ENCODE data around the gene HDAC5.

The HDAC5 gene

DNA sequence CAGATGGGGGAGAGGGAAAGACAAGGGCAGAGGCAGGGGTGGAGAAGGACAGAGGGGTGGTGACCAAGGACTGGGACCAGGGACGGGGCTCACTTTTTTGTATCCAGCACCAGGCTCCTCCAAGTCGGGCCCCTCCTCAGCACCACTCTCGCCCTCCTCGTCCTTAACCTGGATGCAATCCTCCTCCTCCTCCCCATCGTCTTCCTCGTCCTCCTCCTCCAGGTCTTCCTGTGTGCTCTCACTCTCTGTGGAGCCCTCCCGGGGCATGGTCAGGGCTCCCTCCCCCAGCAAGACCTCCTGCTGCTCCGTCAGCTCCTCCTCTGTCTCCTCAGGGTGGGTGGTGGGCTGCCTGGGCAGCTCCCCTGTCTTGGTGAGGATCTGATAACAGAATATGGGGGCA is 36.1 kb downstream of the HDAC5 start:
- DNase-seq (ENCODE audit: low read depth in 2 of 2) = no peak

DNA sequence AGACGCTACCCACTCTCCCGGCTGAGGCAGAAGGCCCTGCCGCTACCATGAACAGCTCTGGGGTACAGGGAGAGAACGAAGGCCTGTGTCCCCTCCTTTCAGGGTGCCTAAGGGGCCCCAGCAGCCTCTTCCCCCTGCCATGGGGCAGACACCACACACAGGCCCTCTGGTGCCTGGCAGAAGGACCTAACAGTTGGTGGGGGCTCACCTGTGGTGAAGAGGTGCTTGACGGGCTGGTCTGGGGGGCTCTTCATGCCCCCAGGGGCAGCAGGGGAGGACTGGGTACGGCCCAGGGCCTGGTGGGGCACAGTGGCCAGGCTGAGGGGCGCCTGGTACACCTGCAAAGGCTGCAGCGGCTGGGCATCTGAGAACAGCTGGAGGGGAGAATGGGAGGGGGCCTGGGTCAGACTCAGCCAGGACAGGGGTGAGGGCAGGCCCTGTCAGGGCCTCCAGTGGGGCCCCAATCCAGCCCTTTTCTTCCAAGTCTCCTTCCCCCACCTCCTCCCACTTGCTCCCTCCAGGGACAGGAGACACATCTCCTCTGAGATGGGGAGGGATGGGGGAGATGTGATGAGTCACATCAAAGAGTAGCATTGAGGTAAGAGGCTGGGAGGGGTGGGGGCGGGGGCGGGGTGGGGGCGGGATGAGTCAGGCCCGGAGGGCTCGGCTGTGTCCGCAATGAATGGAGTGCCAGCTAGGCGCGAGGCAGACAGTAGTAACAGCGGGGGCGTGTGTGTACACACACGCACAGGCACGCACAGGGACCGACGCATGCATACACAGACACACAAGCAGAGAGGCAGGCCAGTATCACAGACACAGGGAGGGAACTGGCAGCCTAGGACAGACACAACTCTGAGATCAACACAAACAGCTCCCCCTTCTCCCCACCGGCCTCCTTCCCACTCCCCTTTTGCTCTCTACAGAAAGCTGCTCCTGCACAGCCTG is 36.8 kb downstream of the HDAC5 start:
- DNase-seq (ENCODE audit: low read depth in 2 of 2) = peak in 1 of 2 donors; percentile 32

DNA sequence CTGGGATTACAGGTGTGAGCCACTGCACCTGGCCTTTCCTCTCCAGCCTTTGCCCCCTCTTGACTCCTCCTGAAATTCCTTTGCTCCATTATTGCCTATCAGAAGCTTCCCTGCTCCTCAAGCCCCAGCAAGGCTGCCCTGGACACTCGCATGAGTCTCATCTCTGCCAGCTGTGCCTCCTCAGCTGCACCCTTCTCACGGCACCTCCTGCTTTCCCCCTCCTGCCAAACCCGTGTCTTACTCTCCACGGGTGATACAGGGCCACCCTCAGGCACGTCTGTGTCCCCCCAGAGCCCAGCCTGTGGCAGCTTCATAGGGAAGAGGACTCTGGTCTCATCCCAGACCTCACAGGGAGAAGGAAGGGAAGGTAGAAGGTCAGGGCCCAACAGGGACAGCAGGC is 37.5 kb downstream of the HDAC5 start:
- DNase-seq (ENCODE audit: low read depth in 2 of 2) = no peak

DNA sequence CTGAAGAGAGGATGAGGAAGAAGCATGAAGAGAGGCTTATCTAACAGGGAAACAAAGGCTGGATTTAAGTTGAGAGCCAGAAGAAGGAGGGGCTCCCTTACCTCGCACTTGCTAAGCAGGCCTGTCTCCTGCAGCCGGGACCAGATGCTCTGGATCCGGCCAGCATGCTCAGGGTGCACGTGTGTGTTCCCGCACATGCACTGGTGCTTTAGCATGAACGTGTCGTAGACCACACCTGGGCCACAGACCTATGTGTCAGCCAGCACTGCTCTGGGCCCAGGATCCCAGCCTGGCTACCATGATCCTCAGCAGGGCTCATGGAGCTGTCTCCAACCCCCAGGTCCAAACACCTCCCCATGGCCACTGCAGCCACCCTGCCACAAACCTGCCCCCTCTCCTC is 38.5 kb downstream of the HDAC5 start:
- DNase-seq (ENCODE audit: low read depth in 2 of 2) = no peak

DNA sequence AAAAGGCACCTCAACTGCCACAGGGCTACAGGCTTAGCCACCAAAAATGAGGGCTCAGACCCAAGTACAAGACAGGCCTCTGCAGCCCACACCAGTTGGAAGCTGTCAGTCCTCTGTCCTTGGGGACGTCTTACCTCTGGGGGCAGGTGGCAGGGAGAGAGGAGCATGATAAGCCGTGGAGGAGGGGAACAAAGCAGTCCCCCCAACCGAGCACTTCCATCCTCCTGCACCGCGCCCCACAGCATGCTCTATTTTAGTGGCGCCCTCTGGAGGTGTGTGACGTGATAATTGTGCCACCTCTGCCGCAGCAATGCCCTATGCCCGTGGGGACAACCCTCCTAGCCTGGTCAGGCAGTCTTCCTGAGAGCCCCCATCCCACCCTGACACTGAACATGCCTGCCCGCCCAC is 39.3 kb downstream of the HDAC5 start:
- peak; percentile 32 to 40 for DNase-seq (ENCODE audit: low read depth in 2 of 2)

DNA sequence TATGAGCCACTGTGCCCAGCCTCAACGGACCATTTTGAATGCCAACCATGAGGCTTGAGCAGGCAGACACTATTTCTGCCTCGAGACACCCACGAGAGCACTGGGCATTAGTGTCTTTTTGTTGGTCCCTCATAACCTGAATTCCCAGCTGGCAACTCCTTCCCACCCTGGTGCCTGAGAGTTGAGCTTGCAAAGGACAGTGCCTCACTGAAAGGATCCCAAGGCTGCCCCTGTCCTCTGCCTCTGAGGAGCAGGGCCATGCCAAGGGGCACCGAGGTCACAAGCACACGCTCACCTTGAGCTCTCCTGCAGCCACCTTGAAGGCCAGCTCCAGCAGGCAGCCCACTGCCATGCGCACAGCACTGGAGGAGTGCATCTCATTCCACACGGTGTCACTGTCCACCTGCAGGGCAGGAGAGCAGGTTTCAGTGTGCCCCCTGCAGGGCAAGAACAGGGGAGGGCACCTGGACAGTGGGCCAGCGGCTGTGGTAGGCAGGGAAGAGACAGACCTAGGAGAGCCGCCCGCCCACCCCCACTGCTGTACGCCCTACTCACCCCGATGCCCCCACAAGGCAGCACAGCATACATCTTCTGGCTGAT is 40.1 kb downstream of the HDAC5 start:
- DNase-seq (ENCODE audit: low read depth in 2 of 2) = no peak

DNA sequence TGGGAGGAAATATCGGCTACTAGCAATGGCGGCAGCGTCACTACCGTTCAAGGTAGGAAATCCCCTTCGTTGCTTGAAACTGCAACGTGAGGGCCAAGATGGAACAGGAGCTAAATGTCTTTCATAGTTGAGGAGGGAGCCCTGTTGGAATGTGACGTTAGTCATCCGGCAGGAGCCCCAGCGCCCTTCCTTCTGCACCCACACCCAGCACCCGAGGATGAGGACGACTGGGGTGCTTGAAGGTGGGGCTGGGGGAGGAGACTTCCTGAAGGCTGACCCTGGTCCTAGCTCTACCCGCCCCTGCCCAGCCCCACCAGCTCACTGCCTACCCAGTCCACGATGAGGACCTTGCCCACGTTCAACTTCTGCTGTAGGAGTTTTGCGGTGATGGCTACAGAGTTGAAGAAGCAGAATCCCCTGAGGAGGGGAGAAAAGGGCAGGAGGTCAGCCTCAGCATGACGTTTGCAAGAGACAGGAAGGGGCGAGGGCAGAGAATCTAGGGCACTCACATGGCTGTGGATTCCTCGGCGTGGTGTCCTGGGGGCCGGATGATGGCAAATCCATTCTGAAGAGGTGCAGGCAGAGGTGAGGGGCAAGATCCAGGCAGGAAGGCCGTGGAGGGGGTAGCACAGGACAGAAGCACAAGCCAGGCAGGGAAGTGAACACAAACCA is 41.0 kb downstream of the HDAC5 start:
- no peak for DNase-seq (ENCODE audit: low read depth in 2 of 2)

DNA sequence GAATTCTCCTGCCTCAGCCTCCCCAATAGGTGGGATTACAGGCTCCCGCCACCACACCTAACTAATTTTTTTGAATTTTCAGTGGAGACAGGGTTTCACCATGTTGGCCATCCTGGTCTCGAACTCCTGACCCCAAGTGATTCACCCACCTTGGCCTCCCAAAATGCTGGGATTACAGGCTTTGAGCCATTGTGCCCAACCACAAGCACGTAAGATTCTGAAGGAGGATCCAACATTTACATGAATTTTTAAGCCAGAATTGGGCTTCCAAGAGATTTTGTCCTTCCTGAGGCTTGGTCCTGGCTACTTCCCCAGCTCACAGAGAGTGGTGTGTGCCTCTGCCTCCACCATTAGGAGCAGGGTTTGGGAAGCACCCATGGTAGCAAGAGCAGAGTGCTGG is 41.8 kb downstream of the HDAC5 start:
- no peak for DNase-seq (ENCODE audit: low read depth in 2 of 2)

DNA sequence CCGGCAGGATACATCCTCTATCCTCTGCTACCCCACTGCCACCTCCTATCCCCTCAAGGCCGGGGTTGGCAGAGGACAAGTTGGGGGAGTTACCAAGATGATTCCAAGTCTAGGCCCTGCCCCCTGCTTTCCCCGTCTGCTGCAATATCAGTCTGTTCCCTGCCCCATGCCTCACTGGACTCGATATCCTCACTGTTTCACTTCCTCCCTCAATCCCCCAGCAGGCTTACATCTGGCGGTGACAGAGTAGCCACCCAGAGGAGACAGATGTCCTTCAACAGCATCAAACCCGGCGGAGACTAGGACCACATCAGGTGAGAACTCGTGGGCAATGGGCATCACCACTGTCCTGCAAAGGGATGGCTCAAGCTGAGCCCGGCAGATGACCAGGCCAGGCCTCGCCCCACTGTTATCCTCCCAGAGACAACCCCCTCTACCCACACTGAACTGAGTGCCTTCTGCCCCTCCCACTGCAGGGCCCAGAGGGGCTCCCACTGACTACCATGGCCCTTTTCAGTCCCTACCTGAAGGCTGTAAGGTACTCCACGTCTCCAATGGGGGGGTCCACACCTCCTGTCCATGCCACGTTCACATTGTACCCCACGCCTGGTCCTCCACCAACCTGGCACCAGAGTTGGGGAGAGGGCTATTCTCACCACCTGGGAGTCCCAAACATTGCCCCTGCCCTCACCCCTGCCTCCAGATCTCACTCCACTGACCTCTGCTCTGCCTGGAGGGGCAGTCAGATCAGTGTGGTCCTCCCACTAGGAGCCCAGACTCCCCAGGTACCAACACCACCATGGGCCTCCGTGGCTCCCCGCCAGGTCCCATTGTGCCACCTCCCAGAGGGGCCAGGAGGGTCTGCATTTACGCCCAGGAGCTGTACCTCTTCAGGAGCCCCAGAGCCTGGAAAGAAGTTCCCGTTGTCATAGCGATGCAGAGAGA is 43.3 kb downstream of the HDAC5 start:
- no peak for DNase-seq (ENCODE audit: low read depth in 2 of 2)

DNA sequence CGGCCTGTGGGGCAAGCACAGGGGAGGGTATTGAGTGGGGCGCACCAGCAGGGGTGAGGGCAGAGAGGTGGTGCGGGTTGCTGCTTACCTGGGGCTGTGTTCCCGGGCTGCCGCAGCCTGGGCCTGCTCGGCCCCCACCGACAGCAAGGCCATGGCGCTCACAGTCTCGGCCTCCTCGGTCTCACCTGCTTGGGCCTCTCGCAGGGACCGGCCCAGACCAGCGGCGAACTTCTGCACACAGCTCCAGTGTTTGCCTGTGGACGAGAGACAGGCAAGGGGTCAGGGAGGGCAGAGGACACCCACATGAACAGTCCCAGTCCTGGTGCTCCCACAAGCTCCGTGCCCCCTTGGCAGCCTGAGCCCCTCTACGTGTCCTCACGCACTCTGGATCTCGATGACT is 45.0 kb downstream of the HDAC5 start:
- no peak for DNase-seq (ENCODE audit: low read depth in 2 of 2)

DNA sequence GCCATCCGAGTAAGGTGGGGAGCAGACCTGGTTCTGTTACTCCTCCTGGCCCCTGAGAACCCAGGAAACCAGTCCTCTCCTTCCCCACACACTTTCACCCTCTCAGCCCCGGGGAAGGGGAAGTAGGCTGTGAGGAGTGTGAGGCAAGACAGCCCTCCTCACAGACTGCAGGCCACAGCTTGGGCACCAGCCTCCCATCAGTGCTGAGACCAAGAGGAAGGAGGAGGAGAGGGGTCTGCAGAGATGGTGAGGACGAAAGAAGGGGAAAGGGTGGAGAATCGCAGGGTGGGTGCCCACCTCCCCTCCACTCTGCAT is 45.9 kb downstream of the HDAC5 start:
- no peak for DNase-seq (ENCODE audit: low read depth in 2 of 2)

DNA sequence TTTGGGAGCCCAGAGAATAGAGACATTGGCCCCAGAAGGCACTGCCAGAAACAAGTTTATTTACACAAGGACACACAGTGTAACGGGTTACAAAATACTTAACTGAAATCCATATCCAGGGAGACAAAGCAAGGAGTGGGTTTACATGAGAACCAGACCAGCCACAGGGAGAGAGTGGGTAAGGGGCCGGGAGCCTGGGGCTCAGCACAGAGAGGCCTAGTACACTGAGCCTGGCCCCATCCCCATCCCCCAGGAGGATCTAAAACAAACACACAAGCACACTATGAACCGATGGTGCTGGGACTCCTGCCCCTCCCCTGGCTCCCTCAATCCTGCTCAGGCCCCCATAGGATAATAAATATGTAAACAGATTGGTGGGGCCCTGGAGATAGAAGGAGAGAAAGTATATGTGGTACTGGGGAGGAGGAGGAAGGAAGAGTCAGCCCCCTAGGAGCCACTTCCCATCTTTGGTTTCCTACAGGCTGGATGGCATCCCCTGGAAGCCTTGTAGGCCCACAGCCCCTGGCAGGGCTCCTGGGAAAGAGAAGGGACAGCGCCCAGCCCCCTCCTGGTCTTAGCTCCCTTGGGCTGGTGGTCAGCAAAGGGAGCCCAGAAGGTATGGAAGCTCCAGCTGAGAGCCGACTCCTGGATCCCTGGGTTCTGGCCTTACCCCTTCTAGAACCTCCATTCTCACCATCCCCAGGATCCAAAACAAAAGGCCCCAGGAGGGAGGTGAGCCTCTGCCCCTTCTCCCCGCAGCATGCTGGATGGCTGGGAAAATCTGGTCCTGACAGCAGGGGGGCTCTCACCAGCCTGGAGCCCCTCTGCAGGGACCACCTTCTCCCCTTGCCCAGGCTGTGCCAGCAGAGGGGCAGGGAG is 46.5 kb downstream of the HDAC5 start:
- DNase-seq (ENCODE audit: low read depth in 2 of 2) = no peak

DNA sequence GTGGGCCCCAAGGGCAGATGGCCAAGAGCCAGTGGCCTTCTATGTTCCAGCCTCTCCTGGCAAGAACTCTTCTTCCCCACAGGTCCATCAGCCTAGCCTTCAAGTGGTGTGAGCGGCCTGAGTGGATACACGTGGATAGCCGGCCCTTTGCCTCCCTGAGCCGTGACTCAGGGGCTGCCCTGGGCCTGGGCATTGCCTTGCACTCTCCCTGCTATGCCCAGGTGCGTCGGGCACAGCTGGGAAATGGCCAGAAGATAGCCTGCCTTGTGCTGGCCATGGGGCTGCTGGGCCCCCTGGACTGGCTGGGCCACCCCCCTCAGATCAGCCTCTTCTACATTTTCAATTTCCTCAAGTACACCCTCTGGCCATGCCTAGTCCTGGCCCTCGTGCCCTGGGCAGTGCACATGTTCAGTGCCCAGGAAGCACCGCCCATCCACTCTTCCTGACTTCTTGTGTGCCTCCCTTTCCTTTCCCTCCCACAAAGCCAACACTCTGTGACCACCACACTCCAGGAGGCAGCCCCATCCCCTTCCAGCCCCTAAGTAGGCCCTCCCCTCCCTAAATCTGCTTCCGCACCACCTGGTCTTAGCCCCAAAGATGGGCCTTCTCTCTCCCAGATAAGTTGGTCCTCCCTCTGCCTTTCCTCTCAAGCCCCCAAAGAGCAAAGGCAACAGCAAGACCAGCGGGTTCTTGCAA is 47.7 kb downstream of the HDAC5 start:
- no peak for DNase-seq (ENCODE audit: low read depth in 2 of 2)

DNA sequence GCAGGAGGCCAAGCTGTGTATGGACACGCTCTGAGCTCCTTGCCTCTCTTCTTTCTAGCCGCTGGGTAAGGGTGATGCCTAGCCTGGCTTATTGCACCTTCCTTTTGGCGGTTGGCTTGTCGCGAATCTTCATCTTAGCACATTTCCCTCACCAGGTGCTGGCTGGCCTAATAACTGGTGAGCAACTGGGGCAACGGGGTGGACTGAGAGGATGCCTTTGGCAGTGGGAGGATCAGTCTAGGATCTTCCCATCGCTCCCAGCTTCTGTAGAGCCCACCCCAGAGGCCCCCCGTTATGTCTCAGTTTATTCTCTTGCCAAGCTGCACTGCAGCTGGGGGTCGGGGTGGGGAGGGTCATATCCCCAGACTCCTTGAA is 48.5 kb downstream of the HDAC5 start:
- DNase-seq (ENCODE audit: low read depth in 2 of 2) = no peak

DNA sequence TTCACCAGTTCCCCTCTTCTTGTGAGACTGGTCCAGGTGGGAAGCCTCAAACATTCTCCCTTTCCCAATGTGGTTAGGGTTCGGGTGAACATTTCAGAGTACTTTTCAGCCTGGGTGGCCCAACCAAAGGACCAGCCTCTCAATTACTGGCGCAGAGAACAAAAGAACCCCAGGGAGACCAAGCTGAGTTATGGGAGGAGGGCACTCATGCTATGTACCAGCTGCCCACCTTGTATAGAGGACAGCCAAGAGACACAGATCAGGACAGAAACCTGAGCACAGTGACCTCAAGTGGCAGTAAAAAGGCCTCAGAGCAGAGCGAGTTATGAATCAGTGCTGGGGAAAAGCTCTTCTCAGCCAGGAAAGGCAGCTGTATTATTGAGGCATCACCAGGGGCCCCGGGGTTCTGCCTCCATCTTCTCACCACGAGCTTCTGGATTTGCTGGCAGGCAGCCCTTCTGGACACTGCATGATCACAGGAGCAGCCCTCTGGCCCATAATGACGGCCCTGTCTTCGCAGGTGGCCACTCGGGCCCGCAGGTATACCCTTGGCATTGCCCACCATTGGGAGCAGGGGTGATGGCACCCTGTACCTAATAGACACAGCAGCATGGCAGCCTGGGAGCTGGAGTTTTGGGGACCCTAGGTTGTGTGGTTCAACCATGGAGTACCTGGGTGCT is 49.1 kb downstream of the HDAC5 start:
- DNase-seq (ENCODE audit: low read depth in 2 of 2) = no peak

DNA sequence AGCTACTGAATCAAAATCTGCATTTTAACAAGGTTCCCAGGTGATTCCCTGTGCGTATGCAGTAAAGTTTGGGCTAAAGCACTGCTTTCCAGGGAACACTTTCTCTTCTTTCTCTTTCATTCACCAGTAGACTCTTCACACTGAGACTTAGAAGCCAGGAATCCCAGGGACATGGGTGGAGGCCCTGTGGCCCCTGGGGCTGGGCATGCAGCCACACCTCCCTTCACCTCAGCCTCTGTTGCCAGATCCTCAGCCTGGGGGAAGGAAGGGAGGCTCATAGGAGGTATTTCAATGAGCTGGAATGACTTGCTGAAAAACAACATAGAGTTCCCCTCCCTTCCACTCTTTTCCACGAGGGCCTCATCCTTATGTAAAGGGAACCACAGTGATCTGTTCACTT is 51.7 kb downstream of the HDAC5 start:
- DNase-seq (ENCODE audit: low read depth in 2 of 2) = no peak

DNA sequence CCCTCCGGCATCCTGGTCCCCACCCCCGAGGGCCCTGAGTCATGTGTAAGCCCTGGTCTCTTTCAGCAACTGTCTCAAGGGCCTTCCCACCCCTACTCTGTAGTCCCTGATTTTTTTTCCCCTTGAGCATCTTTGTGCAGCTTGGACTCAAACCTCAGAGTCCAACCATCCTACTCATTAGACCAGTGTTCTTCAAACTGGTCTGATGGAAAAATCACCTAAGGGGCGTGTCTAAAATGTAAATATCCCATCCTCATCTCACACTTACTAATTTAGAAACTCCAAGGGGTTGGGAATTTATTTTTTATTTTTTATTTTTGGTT is 52.3 kb downstream of the HDAC5 start:
- no peak for DNase-seq (ENCODE audit: low read depth in 2 of 2)

DNA sequence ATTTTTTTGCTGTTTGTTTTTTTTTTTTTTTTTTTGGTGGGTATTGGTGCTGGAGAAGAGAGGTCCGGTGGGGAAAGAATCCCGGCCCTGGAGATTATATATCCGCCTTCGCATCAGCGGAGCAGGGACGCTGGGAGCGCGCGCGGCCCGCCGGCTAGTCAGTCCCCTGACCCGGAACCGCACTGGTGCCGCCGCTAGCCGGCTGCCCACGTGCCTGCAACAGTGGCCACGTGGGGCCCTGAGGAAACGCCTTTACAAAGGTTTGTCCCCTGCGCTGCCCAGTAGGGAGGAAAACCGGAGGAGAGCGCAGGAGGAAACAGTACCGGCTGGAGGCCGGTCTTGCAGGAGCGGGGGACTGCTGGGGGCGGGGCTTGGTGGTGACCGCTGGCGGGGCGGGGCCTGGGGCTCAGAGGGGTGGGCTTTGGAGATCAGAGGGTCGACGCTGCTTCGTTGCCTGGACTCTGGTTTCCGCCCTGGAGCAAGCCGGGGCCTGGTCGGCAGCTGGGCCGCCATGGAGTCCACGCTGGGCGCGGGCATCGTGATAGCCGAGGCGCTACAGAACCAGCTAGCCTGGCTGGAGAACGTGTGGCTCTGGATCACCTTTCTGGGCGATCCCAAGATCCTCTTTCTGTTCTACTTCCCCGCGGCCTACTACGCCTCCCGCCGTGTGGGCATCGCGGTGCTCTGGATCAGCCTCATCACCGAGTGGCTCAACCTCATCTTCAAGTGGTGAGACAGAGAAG is 52.8 kb downstream of the HDAC5 start, which contains the start of gene G6PC3:
TSS of gene G6PC3 (plus strand) at position 281 of the 743 bp plus-strand sequence. CDS start at position 512, 231 bp downstream.
- peak; percentile 84 to 88 for DNase-seq (ENCODE audit: low read depth in 2 of 2)

DNA sequence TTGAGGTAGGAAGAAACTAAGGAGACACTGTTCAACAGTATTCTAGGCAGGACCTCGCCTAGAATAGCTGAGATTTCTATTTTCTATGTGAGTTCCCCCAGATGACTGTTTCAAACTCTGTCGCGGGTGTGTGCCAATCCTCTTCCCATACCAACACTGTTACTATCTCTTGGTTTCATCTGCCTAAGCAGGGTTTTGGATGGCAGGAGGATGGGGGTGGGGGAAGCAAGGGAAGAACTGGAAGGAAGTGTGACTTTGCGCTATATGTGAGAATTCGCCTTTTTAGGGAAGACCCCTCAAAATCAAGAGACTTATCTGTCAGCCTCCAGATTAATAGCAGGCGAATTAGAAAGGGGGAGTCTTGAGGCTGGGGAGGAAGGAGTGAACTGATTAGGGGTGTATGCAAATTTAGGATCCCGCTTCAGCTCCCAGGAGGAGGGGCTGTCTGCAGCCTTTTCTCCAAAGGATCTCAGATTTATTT is 53.4 kb downstream of the HDAC5 start:
- no peak for DNase-seq (ENCODE audit: low read depth in 2 of 2)

Data from stimulated activated CD8-positive, alpha-beta memory T cell treated with anti-CD3 and anti-CD28 coated beads, Interleukin-2, amount 100 ng/mL, for 48 hours (primary cell).